CD8-positive, alpha-beta memory T cell (primary cell): Measurements from ENCODE around the gene CHST10. TPM values are rescaled to one million over a fixed set of nuclear protein-coding genes. Genes with fewer than 3 reads are reported as not detected.
A peak's percentile ranks its signal among the peaks of the same experiment; 100 is the strongest.

Source experiments
- CTCF ChIA-PET: fragments of 350-600 bp; sonication (Branson Sonifier 250); formaldehyde crosslinking; loops from one replicate; lab custom pipeline; 2021; ENCODE audit warnings: antibody characterized with exemption; lab: Charles Lee
- POLR2A ChIA-PET: fragments of 350-600 bp; sonication (Branson Sonifier 250); formaldehyde crosslinking; loops from one replicate; lab custom pipeline; 2021; ENCODE audit warnings: antibody characterized with exemption; lab: Charles Lee
- DNase-seq, 5 donors: peaks; one replicate each; pipeline versions ENCODE4 v3.0.0 to v3.0.0-alpha.2; 2020 to 2022; ENCODE audit warnings: mixed read lengths in 1 of 5
- H3K27ac ChIP-seq: one replicate; pipeline ENCODE4 v1.7.0; 2013; ENCODE audit warnings: low read depth, mild to moderate bottlenecking, low read length, moderate library complexity
- H3K27me3 ChIP-seq: 2 replicates; pipeline ENCODE4 v1.7.0; 2013; ENCODE audit warnings: low read length, mild to moderate bottlenecking; ENCODE audit not compliant: insufficient read depth, poor library complexity, severe bottlenecking
- H3K36me3 ChIP-seq: 2 replicates; pipeline ENCODE4 v1.7.0; 2013; ENCODE audit warnings: mild to moderate bottlenecking, low read length, moderate library complexity; ENCODE audit not compliant: insufficient read depth
- H3K4me1 ChIP-seq: 2 replicates; pipeline ENCODE4 v1.7.0; 2013; ENCODE audit warnings: mild to moderate bottlenecking, low read length, moderate library complexity; ENCODE audit not compliant: insufficient read depth
- H3K4me3 ChIP-seq: 2 replicates; pipeline ENCODE4 v1.7.0; 2013; ENCODE audit warnings: mild to moderate bottlenecking, low read length
- H3K9me3 ChIP-seq: 2 replicates; pipeline ENCODE4 v1.7.0; 2013; ENCODE audit warnings: mild to moderate bottlenecking, low read length
- H3K27ac Mint-ChIP-seq, 8 donors: one replicate each; pipeline ENCODE4 v1.8.0; 2020 to 2021; ENCODE audit warnings: mixed read lengths in 8 of 8, mild to moderate bottlenecking in 6 of 8, inconsistent platforms in 3 of 8, moderate library complexity in 3 of 8
- H3K27me3 Mint-ChIP-seq, 2 donors: one replicate each; pipeline ENCODE4 v1.8.0; 2020 to 2021; ENCODE audit warnings: mixed read lengths in 2 of 2, mild to moderate bottlenecking in 1 of 2, moderate library complexity in 1 of 2
- H3K36me3 Mint-ChIP-seq, 3 donors: one replicate each; pipeline ENCODE4 v1.8.0; 2020 to 2021; ENCODE audit warnings: mixed read lengths in 3 of 3, inconsistent platforms in 1 of 3, mild to moderate bottlenecking in 1 of 3
- H3K4me1 Mint-ChIP-seq, 3 donors: one replicate each; pipeline ENCODE4 v1.8.0; 2020 to 2021; ENCODE audit warnings: mixed read lengths in 3 of 3, inconsistent platforms in 1 of 3, mild to moderate bottlenecking in 1 of 3
- H3K4me3 Mint-ChIP-seq, 7 donors: one replicate each; pipeline ENCODE4 v1.8.0; 2020 to 2021; ENCODE audit warnings: mixed read lengths in 7 of 7, mild to moderate bottlenecking in 6 of 7, moderate library complexity in 4 of 7, inconsistent platforms in 2 of 7
- H3K9me3 Mint-ChIP-seq, 5 donors: one replicate each; pipeline ENCODE4 v1.8.0; 2020 to 2022; ENCODE audit warnings: mixed read lengths in 5 of 5, mild to moderate bottlenecking in 3 of 5, moderate library complexity in 2 of 5, inconsistent platforms in 1 of 5
- polyA plus RNA-seq: library from polyadenylated mRNA; unstranded; fragments of 300-500 nt; fragmentation: Illumina TruSeq; gene quantifications from one replicate; pipeline ENCODE4 v1.2.3, GENCODE V29; 2021
- total RNA-seq, 2 experiments: library from RNA; stranded (reverse); gene quantifications; one replicate each; pipeline ENCODE4 v1.2.3, GENCODE V29; 2021

Gene CHST10
- total and polyA plus RNA-seq, 3 experiments from 2014 or later: 7.2 to 15.5 (median 11.0) TPM

DNA sequence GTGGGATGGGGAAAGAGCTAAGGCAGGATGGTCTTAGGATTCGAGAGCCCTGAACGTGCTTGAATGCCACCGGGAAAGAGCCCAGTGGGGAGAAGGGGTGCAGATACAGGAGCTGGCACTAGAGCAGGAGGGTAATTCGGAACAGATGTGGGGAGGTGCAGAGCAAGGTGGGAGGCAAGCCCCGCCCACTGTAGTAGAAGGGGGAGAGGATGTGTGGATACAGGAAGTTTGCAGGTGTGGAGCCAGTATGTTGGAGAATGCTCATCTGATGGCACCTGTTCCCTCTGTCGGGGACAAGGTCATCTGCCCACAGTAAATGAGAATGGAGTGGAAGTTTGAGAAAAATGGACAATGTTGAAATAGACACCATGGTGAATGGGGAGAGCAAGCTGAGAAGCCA, 28.8 kb downstream of the CHST10 start:
- no peak for DNase-seq
- Mint-ChIP-seq H3K27me3 (no peaks in the 10 kb centered on the region), H3K36me3 (peaks cover 0 to 17% (median 4%) of the 10 kb centered on the region in 3 donors), H3K27ac (no peak overlapping the region), H3K4me1 (no peaks in the 10 kb centered on the region), H3K4me3 (no peak overlapping the region), H3K9me3 (no peaks in the 10 kb centered on the region)
- H3K27me3 ChIP-seq: no peaks in the 10 kb centered on the region
- no peaks in the 10 kb centered on the region for H3K4me1 ChIP-seq
- ChIA-PET CTCF (no interaction called here), POLR2A (no interaction called here)
- no peaks in the 10 kb centered on the region for H3K9me3 ChIP-seq
- no peaks in the 10 kb centered on the region for H3K36me3 ChIP-seq
- no peak overlapping the region for H3K27ac ChIP-seq
- H3K4me3 ChIP-seq: no peak overlapping the region

DNA sequence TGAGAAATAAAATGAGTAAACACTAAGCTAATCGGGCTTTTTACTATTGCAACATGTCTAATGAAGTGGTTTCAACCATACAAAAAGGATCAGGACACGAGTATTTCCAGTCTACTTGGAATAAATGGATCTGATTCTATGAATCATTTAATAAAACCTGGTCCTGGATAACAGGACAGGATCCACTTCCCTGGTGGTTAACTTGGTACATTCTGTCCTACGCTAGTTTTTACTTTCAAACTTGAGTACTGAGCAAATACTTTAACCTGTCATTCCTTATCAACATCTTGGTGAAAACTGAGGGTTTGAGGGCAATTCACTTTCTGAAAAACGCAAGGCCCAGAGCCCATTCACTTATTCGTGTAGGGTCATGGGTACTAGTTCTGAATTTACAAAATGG, 33.5 kb downstream of the CHST10 start:
- H3K27me3 Mint-ChIP-seq: peaks cover 0 to 8% of the 10 kb centered on the region in 2 donors
- no peaks in the 10 kb centered on the region for H3K4me1 ChIP-seq
- no peak overlapping the region for H3K4me3 Mint-ChIP-seq
- peaks cover 0 to 4% (median 0%) of the 10 kb centered on the region in 3 donors for H3K36me3 Mint-ChIP-seq
- no peak for DNase-seq
- H3K9me3 ChIP-seq: no peaks in the 10 kb centered on the region
- no peak overlapping the region for H3K27ac Mint-ChIP-seq
- H3K9me3 Mint-ChIP-seq: no peaks in the 10 kb centered on the region
- CTCF ChIA-PET: no interaction called here
- H3K4me1 Mint-ChIP-seq: peaks cover 0 to 5% (median 2%) of the 10 kb centered on the region in 3 donors
- no peak overlapping the region for H3K27ac ChIP-seq
- no peaks in the 10 kb centered on the region for H3K36me3 ChIP-seq
- POLR2A ChIA-PET: no interaction called here
- H3K27me3 ChIP-seq: no peaks in the 10 kb centered on the region
- no peak overlapping the region for H3K4me3 ChIP-seq

DNA sequence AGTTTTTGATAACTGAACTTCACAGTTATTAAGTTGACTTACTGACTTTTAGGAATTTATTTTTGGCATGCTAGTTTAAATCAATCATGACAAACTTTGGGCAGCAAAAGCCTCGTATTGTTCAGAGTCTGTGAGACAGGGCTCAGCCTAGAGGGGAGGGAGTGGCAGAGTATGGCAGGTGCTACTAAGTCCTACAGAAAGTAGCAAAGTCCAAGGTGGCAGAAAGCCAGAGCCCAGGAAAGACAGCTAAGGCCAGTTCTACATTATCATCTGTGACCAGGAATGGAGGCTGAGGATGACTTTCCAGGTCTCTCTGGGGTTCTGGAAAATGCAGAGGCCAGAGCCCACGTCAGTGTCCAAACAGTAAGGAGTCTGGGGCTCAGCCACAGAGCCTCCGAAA, 34.2 kb downstream of the CHST10 start:
- Mint-ChIP-seq H3K4me3 (no peak overlapping the region), H3K9me3 (no peaks in the 10 kb centered on the region), H3K36me3 (peaks cover 0 to 4% (median 0%) of the 10 kb centered on the region in 3 donors), H3K4me1 (peaks cover 0 to 5% (median 2%) of the 10 kb centered on the region in 3 donors), H3K27me3 (peaks cover 0 to 8% of the 10 kb centered on the region in 2 donors), H3K27ac (no peak overlapping the region)
- DNase-seq: no peak
- CTCF ChIA-PET: no interaction called here
- Histone ChIP-seq H3K36me3 (no peaks in the 10 kb centered on the region), H3K4me1 (no peaks in the 10 kb centered on the region), H3K9me3 (no peaks in the 10 kb centered on the region), H3K4me3 (no peak overlapping the region), H3K27me3 (no peaks in the 10 kb centered on the region), H3K27ac (no peak overlapping the region)
- POLR2A ChIA-PET: no interaction called here

DNA sequence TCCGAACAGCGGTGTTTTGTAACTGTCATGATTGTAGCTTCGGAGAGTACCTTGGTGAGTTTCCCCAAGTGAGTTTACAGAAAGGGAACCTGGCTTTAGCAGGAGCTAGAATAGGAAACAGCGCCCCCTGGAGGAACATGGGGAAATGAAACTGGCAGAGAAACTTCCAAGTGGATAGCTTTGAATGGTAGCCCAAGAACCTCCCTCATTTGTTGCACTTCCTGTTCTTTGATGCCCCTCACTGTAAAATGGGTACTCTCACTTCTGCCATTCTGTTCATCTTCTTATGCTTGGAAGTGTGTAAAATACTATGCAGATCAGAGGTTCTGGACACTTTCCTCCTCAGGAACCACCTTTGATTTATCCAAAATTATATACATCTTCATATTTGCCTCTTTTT, 36.2 kb downstream of the CHST10 start:
- DNase-seq: peak; percentile 27 to 72 (median 63)
- Mint-ChIP-seq H3K27me3 (peaks cover 0 to 8% of the 10 kb centered on the region in 2 donors), H3K36me3 (peaks cover 0 to 4% (median 0%) of the 10 kb centered on the region in 3 donors), H3K4me3 (no peak overlapping the region), H3K4me1 (peaks cover 0 to 5% (median 2%) of the 10 kb centered on the region in 3 donors), H3K27ac (no peak overlapping the region), H3K9me3 (no peaks in the 10 kb centered on the region)
- CTCF ChIA-PET: interaction anchor here (0.7 to 4.7 kb wide), 7 partner anchors 8 to 821 kb away, joined by 3 to 33 read pairs (median 5); no protein-coding TSS in a partner anchor
- no peaks in the 10 kb centered on the region for H3K4me1 ChIP-seq
- H3K4me3 ChIP-seq: no peak overlapping the region
- H3K36me3 ChIP-seq: no peaks in the 10 kb centered on the region
- H3K27me3 ChIP-seq: no peaks in the 10 kb centered on the region
- no peak overlapping the region for H3K27ac ChIP-seq
- H3K9me3 ChIP-seq: no peaks in the 10 kb centered on the region
- POLR2A ChIA-PET: no interaction called here

DNA sequence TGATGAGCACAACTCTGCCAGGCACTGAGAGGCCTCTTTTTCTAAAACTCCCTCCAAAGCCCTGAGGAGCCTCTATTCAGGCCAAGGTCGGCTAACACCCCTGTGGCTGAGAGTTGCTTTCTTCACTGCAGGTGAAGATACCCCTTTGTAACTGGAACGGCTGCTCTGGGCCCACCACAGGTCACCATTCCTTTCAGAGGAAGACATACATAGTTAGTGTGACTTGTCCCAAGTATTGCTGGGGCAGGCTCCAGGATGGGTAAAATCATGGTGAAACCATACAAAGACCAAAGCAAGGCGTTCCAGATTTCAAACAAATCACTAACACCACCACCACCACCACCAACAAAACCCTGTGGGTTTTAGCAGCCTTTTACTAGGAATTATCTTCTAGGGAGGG, 36.8 kb downstream of the CHST10 start:
- POLR2A ChIA-PET: no interaction called here
- H3K4me3 ChIP-seq: no peak overlapping the region
- H3K9me3 Mint-ChIP-seq: no peaks in the 10 kb centered on the region

DNA sequence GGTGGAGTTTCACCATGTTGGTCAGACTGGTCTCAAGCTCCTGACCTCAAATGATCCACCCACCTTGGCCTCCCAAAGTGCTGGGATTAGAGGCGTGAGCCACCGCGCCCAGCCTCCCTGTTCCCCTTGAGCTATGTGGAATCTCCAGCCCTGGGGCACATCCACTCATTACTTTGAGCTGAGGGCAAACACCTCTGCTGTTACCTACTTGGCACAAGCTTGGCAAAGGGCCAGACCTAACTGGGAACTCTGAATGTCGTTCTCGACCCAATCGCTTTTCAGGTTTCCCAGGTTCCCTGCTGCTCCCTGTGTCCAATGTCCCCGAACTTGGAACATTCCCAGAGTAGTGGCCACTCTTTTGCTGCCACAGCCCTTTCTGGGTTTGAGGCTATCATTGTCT, 40.6 kb downstream of the CHST10 start:
- Histone ChIP-seq H3K9me3 (no peaks in the 10 kb centered on the region), H3K36me3 (no peaks in the 10 kb centered on the region), H3K4me3 (no peak overlapping the region), H3K4me1 (no peaks in the 10 kb centered on the region), H3K27me3 (no peaks in the 10 kb centered on the region), H3K27ac (no peak overlapping the region)
- peaks cover 0 to 5% (median 2%) of the 10 kb centered on the region in 3 donors for H3K4me1 Mint-ChIP-seq
- POLR2A ChIA-PET: no interaction called here
- CTCF ChIA-PET: no interaction called here
- no peaks in the 10 kb centered on the region for H3K36me3 Mint-ChIP-seq
- H3K27ac Mint-ChIP-seq: no peak overlapping the region
- DNase-seq: no peak
- peaks cover 3 to 10% (median 6%) of the 10 kb centered on the region in 5 donors for H3K9me3 Mint-ChIP-seq
- H3K27me3 Mint-ChIP-seq: peaks cover 2 to 20% of the 10 kb centered on the region in 2 donors
- H3K4me3 Mint-ChIP-seq: no peak overlapping the region

More for the DNA sequence above, 36.8 kb downstream of the CHST10 start:
- Mint-ChIP-seq H3K4me1 (peaks cover 0 to 5% (median 2%) of the 10 kb centered on the region in 3 donors), H3K27ac (no peak overlapping the region), H3K27me3 (peaks cover 0 to 8% of the 10 kb centered on the region in 2 donors), H3K36me3 (peaks cover 0 to 3% (median 0%) of the 10 kb centered on the region in 3 donors), H3K4me3 (no peak overlapping the region)
- no peaks in the 10 kb centered on the region for H3K9me3 ChIP-seq
- CTCF ChIA-PET: interaction anchor here (0.7 to 4.7 kb wide), 7 partner anchors 8 to 821 kb away, joined by 3 to 33 read pairs (median 5); no protein-coding TSS in a partner anchor
- no peak for DNase-seq
- no peaks in the 10 kb centered on the region for H3K27me3 ChIP-seq
- H3K27ac ChIP-seq: no peak overlapping the region
- H3K4me1 ChIP-seq: no peaks in the 10 kb centered on the region
- no peaks in the 10 kb centered on the region for H3K36me3 ChIP-seq

DNA sequence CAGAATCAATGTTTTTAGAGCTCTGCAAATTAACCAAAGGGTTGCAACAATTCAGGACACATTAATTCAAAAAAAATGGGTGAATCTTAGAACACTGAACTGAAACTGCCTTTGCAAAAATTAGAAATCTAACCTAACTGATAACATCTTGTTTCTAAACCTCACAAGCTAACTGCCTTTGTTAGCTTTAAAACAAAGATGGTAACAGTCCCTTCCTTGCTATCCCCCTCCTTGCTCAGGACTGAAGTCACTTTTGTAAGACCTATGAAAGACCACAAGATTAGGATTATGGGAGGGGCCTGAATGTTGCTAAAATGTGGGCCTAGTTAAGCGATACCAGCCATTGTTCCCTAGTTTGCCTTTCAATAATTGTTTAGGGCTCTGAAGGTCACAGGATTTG, 50.3 kb downstream of the CHST10 start:
- CTCF ChIA-PET: no interaction called here
- H3K9me3 Mint-ChIP-seq: peaks cover 35 to 47% (median 39%) of the 10 kb centered on the region in 5 donors
- POLR2A ChIA-PET: no interaction called here
- H3K27me3 ChIP-seq: no peaks in the 10 kb centered on the region
- no peaks in the 10 kb centered on the region for H3K36me3 ChIP-seq
- H3K4me1 Mint-ChIP-seq: no peaks in the 10 kb centered on the region
- no peaks in the 10 kb centered on the region for H3K9me3 ChIP-seq
- DNase-seq: no peak
- H3K27ac Mint-ChIP-seq: no peak overlapping the region
- no peak overlapping the region for H3K4me3 Mint-ChIP-seq
- H3K4me1 ChIP-seq: no peaks in the 10 kb centered on the region
- peaks cover 2 to 46% of the 10 kb centered on the region in 2 donors for H3K27me3 Mint-ChIP-seq
- no peak overlapping the region for H3K27ac ChIP-seq
- H3K4me3 ChIP-seq: no peak overlapping the region
- H3K36me3 Mint-ChIP-seq: peaks cover 0 to 6% (median 0%) of the 10 kb centered on the region in 3 donors

DNA sequence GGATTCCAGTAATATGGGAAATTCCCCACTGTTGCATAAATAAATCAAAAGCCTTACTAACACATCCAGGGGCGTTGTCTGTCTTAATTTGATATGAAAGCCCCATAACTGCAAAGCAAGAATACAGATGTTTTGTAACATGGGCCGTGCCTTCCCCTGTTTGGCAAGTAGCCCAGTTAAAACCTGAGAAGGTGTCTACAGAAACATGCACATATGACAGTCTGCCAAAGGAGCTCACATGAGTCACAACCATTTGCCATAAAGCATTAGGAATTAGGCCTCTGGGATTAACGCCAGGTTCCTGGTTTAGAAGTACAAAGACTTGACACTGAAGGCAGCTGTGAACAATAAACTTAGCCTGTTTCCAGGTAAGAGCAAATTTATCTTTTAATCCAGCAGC, 52.0 kb downstream of the CHST10 start:
- no peak for DNase-seq
- no peak overlapping the region for H3K27ac ChIP-seq
- ChIA-PET POLR2A (no interaction called here), CTCF (interaction anchor here (0.9 kb wide), 1 partner anchor 102 kb away, joined by 3 read pairs; no protein-coding TSS in a partner anchor)
- Mint-ChIP-seq H3K4me1 (no peaks in the 10 kb centered on the region), H3K9me3 (peaks cover 25 to 41% (median 32%) of the 10 kb centered on the region in 5 donors), H3K36me3 (peaks cover 0 to 6% (median 3%) of the 10 kb centered on the region in 3 donors), H3K4me3 (no peak overlapping the region), H3K27me3 (peaks cover 0 to 34% of the 10 kb centered on the region in 2 donors), H3K27ac (no peak overlapping the region)
- no peaks in the 10 kb centered on the region for H3K4me1 ChIP-seq
- H3K9me3 ChIP-seq: no peaks in the 10 kb centered on the region
- no peaks in the 10 kb centered on the region for H3K36me3 ChIP-seq
- H3K4me3 ChIP-seq: no peak overlapping the region
- no peaks in the 10 kb centered on the region for H3K27me3 ChIP-seq
